Stimulated activated CD8-positive, alpha-beta memory T cell treated with anti-CD3 and anti-CD28 coated beads, Interleukin-15, amount 100 ng/mL, for 24 hours (primary cell): ENCODE data around the gene ZFP36.

Experiments
- DNase-seq: peaks from one replicate; pipeline ENCODE4 v3.0.0-alpha.2; 2020; ENCODE audit warnings: low read depth

The ZFP36 gene

GRCh38 chr19:39419003-39419402 lies 12.4 kb downstream of the ZFP36 start:
- DNase-seq = no peak

GRCh38 chr19:39420769-39421168 lies 14.1 kb downstream of the ZFP36 start:
- DNase-seq = no peak

- no peak for DNase-seq
Observed at GRCh38 chr19:39422020-39422419, 15.4 kb downstream of the ZFP36 start.

- no peak for DNase-seq
Observed at GRCh38 chr19:39423258-39424086, 16.8 kb downstream of the ZFP36 start.

- DNase-seq = no peak
Observed at GRCh38 chr19:39424934-39425333, 18.3 kb downstream of the ZFP36 start.

- no peak for DNase-seq
Observed at GRCh38 chr19:39425744-39426143, 19.1 kb downstream of the ZFP36 start.

- no peak for DNase-seq
Observed at GRCh38 chr19:39426170-39426569, 19.5 kb downstream of the ZFP36 start.

- no peak for DNase-seq
Observed at GRCh38 chr19:39427707-39428106, 21.1 kb downstream of the ZFP36 start.

GRCh38 chr19:39428283-39429112 lies 21.9 kb downstream of the ZFP36 start:
- DNase-seq = no peak

GRCh38 chr19:39430675-39431593 lies 24.3 kb downstream of the ZFP36 start:
- no peak for DNase-seq

GRCh38 chr19:39432677-39433025 lies 26.0 kb downstream of the ZFP36 start:
- no peak for DNase-seq

- DNase-seq = no peak
Observed at GRCh38 chr19:39433480-39434079, 26.9 kb downstream of the ZFP36 start.

- DNase-seq = no peak
Observed at GRCh38 chr19:39434123-39435076, 27.8 kb downstream of the ZFP36 start.

- DNase-seq = peak; percentile 99
Observed at GRCh38 chr19:39435499-39436349, 29.1 kb downstream of the ZFP36 start, which contains the start of gene RPS16. TSS of gene RPS16 (minus strand) at chr19:39435949. CDS start at chr19:39435895, 54 bp downstream.

- DNase-seq = no peak
Observed at GRCh38 chr19:39436350-39436716, 29.7 kb downstream of the ZFP36 start.

GRCh38 chr19:39438270-39438934 lies 31.8 kb downstream of the ZFP36 start:
- DNase-seq = no peak

- DNase-seq = no peak
Observed at GRCh38 chr19:39444598-39445195, 38.0 kb downstream of the ZFP36 start.
